GM19324 (cell line): ENCODE data around the gene MACROD2.
"Not testable (repeated sequence)": the region's sequence is repeated elsewhere in the genome, so short reads cannot be mapped to it uniquely, and the experiment has no call there.

Experiments used
- ATAC-seq: cut with Tn5 transposase; IDR thresholded peaks from one replicate; pipeline ENCODE4 v1.9.1; 2021; ENCODE audit warnings: mild to moderate bottlenecking, moderate library complexity; ENCODE audit not compliant: unreplicated experiment, low FRiP score

MACROD2 gene

GRCh38 chr20:14445310-14445709 is 450.0 kb downstream of the MACROD2 start:
- ATAC-seq = no peak

- ATAC-seq = no peak
Measured at GRCh38 chr20:14445902-14446301, 450.6 kb downstream of the MACROD2 start.

GRCh38 chr20:14446446-14446845 is 451.1 kb downstream of the MACROD2 start:
- ATAC-seq = no peak

- ATAC-seq = no peak
Measured at GRCh38 chr20:14449323-14449722, 454.0 kb downstream of the MACROD2 start.

- ATAC-seq = no peak
Measured at GRCh38 chr20:14450256-14450655, 454.9 kb downstream of the MACROD2 start.

GRCh38 chr20:14451458-14451857 is 456.1 kb downstream of the MACROD2 start:
- no peak for ATAC-seq

GRCh38 chr20:14453259-14453658 is 457.9 kb downstream of the MACROD2 start:
- ATAC-seq = no peak

GRCh38 chr20:14454296-14454695 is 459.0 kb downstream of the MACROD2 start:
- no peak for ATAC-seq

GRCh38 chr20:14467104-14467827 is 471.9 kb downstream of the MACROD2 start:
- ATAC-seq = not testable (repeated sequence)

- no peak for ATAC-seq
Measured at GRCh38 chr20:14470231-14470899, 475.0 kb downstream of the MACROD2 start.

- no peak for ATAC-seq
Measured at GRCh38 chr20:14470977-14471661, 475.8 kb downstream of the MACROD2 start.

- ATAC-seq = no peak
Measured at GRCh38 chr20:14477125-14477524, 481.8 kb downstream of the MACROD2 start.

- ATAC-seq = no peak
Measured at GRCh38 chr20:14478126-14478525, 482.8 kb downstream of the MACROD2 start.

GRCh38 chr20:14481863-14482262 is 486.5 kb downstream of the MACROD2 start:
- ATAC-seq = no peak

GRCh38 chr20:14488212-14488611 is 492.9 kb downstream of the MACROD2 start:
- no peak for ATAC-seq

GRCh38 chr20:14488756-14489479 is 493.6 kb downstream of the MACROD2 start:
- no peak for ATAC-seq

- no peak for ATAC-seq
Measured at GRCh38 chr20:14489544-14489943, 494.2 kb downstream of the MACROD2 start.

- ATAC-seq = no peak
Measured at GRCh38 chr20:14491436-14491835, 496.1 kb downstream of the MACROD2 start.

GRCh38 chr20:14493408-14493807 is 498.1 kb downstream of the MACROD2 start:
- ATAC-seq = no peak

- no peak for ATAC-seq
Measured at GRCh38 chr20:14494355-14494754, 499.0 kb downstream of the MACROD2 start.

GRCh38 chr20:14495066-14495465 is 499.8 kb downstream of the MACROD2 start:
- ATAC-seq = no peak
